Activated T-helper 1 cell treated with Interleukin-2 at 50 U/mL for 16 hours (primary cell): ENCODE measurements around the gene CCDC85C.

Experiments used
- DNase-seq: peaks from one replicate; pipeline ENCODE4 v3.0.0-alpha.2; 2020; ENCODE audit warnings: low read depth

Gene CCDC85C

DNA sequence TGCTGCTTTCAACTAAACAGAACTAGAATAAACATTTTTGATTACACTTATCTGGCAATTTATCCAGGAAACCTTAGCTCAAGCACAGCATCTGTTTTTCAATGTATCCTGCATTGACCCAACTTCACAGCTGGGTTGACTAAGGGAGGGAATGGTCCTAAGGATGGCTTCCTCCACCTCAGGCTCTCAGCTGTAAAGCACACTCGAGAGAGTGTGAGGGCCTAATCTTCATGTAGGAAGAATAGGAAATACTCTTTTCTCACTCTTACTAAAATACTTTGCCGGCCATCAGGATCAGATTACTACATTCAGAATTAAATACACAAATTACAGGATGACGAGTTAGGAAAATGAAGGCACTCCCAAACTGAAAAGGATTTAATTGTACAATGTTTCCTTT lies 130.5 kb downstream of the CCDC85C start:
- no peak for DNase-seq

DNA sequence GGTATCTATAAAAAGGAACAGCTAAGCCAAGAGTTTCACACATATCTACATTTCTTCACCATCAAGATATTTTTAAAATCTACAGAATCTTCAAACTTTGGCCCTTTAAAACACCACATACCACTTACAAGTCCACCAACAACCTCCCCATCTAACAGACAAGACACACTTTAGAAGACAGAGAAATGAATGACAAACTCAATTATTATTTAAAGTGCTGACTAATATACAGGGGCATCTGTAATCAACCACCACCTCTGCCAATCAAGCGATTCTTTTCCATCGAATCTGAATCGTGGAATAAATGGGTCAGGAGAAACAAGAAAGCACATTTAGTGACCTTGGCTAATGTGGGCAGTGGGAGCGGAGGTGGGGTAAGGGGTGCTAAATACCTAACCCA lies 131.1 kb downstream of the CCDC85C start:
- no peak for DNase-seq

DNA sequence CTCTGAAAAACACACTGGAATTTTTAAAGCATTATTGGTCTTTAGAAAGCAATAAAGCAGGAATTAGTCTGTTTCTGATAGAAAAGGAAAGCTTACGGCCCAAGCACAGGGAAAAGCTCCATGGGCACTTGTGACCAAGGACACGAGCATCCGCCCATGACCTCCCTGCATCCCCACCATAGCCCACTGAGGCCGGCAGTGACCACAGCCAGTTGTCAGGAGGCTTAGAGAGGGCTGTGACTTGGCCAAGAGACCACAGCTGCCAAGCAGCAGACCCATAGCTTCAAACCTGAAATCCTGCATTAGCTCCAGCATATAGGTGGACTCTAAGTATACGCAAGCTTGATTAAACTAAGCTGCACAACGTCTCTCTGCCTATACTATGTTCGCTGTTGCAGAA lies 132.3 kb downstream of the CCDC85C start:
- no peak for DNase-seq

DNA sequence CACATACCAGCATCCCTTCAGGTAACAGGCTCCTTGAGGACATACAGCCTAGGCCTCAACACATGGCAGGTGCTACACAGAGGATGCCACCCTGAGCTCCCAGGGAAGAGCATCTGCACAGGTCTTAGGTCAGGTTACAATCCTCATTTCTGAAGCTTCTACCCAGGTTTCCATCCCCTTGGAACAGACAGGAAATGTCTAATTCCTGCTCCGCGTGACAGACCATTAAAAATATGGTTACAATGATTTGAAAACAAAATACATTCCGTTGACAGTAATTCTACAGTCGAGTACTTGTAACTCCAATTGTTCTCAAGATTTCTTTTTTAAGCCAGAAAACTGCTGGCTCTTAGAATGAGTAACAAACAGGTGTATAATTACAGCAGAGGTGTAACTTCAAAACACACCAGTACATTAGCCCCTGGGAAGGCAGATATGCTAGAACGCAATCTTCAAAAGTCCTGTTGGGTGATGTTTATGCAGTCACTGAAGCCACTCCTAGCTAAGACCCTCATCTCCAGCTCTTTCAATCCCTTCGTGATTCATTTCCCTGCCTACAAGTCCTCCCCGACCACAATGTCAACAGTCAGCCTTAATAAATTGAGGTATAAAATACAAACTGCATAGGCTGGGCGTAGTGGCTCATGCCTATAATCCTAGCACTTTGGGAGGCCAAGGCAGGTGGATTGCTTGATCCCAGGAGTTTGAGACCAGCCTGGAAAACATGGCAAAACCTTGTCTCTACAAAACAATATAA lies 135.0 kb downstream of the CCDC85C start:
- DNase-seq = no peak

DNA sequence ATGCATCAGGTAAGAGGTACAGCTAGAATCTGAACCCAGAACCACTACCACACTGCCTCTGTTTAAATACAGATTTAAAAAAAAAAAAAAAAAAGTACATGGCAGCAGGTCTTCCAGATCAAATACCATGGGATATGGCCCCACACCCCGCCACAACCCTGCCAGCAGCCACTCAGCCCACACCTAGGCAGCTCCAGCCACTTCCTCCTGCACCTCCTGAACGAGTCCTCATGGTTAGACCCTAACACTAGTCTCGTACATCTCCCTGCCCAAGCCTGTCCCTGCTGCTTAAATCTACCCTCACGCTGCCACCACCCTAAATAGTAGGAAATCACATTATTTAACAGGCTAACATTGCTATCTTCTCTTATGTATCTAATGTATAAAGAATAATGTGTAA lies 135.9 kb downstream of the CCDC85C start:
- no peak for DNase-seq

DNA sequence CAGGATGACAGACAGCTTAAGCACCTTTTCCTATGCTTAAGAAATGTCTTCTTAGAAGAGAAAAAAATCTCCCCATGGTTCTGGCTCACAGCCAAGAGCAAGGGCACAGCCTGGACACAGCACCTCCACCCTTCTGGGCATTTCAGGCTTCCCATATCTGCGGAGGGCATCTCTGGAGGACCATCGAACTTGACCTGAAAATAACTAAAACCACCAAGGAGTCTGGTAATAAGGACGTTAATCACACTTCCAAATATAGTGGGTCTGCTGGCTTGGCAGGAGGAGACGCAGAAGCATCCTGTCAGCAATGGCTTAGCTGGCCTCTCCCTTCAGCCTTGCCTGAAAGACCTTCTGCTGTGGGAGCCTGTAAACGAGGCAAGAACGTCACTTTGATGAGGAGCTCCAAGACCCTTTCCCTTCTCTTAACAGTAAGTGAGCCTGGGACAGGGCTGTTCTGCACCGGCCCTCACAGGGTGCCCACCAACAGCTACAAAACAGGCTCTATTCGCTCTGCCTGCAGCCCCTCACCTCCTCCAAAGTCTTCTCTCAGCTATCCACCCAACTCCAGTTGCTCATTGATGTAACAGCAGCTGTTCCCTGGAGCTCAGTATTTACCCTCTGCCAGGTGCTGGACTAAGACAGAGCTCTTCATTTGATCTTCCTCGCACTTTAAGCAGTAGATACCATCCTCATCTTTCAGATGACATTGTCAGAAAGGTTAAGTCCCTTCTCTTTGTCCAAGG lies 136.5 kb downstream of the CCDC85C start:
- DNase-seq = no peak

DNA sequence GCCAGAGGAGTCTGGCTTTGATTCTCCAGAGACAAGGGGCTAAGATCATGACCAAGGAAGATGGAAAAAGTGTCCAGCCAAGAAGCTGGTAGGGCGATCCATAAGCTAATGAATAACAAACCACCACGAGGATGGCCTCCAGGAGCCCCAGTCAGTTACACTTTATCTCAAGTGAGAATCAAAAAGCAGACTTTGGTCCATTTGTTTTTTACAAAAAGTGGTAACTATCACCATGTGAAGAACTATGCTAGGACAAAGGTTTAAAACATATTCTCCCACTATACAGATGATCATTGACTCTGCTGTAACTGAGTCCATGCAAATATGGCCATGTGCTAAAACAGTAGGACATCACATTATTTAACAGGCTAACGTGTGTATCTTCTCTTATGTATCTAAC lies 137.2 kb downstream of the CCDC85C start:
- DNase-seq = no peak

DNA sequence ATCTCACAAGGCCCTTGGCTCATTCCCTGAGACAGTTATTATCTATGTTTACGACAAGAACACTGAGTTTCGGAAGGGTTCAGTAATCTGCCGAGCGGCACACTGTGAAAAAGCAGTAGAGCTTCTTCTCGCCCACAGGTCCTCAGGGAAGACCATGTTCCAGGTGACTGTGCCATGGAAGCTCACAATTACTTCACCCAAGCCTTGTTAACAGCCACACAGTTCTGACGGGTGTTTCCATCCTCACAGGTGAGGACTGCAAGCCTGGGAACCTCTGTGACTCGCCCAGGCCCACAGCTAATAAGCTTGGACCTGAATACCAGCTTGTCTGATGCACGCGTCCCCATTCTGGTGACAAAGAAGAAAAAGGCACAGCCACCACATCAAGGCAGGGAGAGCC lies 138.7 kb downstream of the CCDC85C start:
- DNase-seq = no peak

DNA sequence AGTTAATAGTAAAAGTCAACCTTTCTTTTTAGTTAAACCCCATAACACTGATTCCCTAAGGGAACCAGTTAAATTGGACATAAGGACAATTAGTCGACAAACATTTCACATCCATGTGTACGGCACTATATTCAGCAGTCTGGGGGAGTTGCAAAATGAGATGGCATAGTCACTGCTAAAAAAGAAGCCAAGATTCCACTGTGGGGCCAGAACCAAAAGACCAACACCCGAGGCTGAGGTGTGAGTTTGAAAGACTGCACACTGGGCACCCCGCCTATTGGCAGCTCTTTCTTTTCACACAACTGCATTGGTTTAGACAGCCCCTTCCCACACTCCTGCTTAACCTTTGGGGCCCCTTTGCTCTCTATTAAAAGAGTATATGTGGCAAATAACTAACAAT lies 140.0 kb downstream of the CCDC85C start:
- DNase-seq = no peak

DNA sequence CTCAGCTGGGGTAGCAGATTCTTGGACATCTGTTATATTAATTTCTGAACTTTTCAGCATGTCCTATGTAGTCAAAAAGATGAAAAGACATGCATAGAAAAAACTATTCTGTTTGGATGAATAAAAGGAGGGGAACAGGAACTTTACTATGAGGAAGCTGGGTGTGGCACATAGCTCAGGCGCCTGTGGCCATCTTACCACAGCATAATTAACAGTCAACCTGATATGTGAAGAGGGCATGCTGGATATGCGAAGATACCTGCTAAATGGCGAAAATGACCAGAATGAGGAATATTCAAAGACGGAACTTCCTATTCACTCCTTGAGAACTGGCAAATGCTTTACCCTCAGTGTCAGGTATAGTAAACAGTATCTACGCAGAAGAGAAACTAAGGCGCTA lies 141.8 kb downstream of the CCDC85C start:
- no peak for DNase-seq

DNA sequence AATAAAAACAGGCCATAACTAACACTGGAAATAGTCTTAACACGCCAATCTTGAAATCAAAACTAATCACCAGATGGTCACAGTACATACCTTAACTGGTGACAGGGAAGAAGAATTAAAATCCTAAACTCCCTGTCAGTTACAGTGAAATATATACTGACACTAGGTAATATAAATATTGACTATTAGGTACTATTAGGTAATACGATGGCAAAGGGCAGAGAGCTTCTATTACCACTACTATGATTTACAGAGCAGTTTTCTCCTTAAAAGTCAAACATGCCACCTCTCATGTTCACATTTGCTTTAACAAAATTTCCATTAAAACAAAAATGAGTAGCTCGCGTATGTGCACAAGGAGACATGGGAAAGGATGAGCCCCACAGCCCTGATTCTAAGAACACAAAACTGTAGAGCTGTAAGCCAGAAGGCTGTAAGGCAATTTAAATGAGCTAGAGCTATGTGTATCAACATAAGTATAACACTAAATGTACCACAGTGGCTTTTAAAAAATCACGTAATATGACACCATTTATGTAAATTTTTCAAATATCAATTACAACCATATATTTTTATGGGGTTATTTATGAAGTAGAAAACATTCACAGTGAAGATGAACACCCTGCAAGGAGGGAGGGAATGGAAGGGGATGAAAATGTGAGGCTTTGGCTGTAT lies 142.5 kb downstream of the CCDC85C start:
- no peak for DNase-seq

DNA sequence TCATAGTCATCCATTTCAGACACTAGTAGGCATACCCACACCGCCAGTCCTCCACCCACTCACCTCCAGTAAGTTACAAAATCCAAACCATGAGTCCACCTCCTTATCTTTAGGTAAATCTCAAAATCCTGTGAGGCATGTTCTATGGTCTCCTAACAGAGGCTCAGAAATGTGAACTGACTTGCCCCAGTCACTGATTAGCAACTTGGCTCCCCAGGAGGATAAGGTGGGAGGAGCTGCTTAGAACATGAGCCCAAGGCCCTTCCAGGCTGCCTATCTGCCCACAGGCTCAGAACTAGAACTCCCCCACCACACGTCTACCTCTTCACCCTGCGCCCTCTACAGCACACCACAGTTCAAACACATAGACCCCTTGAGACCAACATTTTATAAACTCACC lies 143.2 kb downstream of the CCDC85C start:
- DNase-seq = no peak

DNA sequence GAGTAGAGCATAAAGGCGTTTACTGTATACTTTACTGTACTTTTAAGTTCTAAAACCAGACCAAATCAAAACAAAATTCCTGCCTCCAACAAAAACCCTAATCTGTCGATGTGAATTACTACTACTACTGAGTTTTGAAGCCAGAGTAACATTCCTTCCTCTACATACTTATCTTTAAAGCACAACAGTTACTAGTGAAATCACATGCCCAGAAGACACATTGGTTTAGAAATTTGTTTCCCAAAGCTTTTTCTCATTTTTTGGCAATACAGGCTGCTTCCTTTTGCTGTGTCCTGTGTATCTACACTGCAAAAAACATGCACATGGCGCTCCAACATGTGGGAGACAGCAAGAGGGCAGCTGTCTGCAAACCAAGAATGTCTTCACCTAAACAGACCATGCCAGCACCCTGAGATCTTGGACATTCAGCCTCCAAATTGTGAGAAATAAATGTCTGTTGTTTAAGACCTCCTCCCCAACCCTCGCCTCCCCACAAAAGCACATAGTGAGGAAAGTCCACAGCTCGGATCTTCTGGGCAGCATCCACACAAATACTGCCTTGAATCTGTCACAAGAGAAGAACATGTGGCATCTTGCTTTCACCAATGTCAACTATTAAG lies 144.4 kb downstream of the CCDC85C start:
- DNase-seq = no peak

DNA sequence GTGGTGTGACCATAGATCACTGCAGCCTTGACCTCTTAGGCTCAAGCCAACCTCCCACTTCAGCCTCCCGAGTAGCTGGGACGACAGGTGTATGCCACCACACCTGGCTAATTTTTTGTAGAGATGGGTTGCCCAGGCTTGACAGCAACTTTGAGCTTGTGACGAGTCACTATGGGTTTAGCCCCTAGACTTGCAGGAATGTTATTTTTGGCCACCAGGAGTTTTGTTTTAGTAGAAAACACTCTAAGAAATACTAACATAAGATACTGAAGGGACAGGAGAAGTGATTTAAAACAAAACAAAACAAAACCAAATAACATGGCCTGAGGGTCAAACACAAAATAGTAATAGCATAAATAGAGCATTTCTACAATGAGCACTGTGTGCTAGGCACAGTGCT lies 149.8 kb downstream of the CCDC85C start:
- DNase-seq = no peak

DNA sequence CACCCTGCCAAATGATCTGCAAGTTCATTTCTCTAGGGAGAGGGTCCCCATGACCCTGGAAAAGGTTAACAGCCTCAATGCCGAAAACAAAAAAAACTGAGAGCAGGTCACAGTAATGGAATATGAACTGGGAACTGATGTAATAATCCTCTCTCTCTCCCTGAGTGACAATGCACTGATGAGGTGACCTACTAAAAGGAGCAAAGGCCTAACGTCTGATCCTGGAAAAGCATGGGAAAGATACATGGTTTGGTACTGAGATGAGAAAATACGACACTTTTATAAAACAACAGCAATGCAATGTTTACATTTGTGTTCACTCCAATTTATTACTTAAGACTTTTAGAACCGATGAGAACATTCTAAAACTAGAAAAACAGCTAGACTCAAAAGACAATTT lies 151.0 kb downstream of the CCDC85C start:
- DNase-seq = no peak

DNA sequence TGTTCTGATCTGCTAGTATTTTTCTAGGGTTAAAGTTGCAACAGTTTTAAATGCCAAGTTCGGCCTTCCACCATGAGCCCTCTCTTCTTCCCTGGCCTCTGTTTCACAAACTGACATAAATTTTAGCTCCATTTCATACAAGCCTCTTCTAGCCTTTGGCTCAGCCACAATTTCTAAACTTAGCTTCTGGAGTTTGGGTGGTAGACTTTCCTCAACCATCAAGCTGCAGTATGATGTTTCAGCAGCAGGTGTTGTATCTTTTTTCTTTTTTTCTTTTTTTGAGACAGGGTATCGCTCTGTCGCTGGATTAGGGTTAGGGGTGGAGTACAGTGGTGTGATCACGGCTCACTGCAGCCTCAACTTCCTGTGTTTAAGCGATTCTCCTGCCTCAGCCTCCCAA lies 152.8 kb downstream of the CCDC85C start:
- no peak for DNase-seq

DNA sequence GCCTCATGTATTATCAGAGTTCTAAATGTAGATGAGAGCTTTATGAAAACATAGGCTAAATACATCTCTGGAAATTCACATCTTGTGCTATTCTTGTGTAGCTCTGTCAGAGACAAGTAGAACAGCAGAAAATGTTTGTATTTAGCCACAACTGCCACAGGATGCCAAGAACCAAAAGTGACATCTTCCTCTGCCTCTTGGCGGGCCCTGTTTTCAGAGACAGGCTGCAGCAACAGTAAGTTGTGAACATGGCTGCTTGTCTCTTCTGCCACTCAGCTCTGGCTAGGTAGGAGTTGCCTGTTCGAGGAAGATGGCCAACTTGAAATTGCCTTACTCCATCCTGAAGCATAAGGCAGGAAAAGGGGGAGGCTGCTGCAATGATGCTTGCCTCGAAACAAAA lies 153.7 kb downstream of the CCDC85C start:
- DNase-seq = no peak
